Smooth muscle cell (in vitro differentiated cells): Measurements from ENCODE around the gene VAV2. TPM values are rescaled to one million over a fixed set of nuclear protein-coding genes. Genes with fewer than 3 reads are reported as not detected.

Experiments used
- DNase-seq: peaks from one replicate; lab custom pipeline; 2025; ENCODE audit not compliant: unreplicated experiment; lab: John Stamatoyannopoulos, UW
- H2AFZ ChIP-seq: fragments of 200-600 bp; sonication (generic); 2 replicates; pipeline ENCODE4 v1.6.0; 2016; ENCODE audit warnings: antibody characterized with exemption, low read depth, mild to moderate bottlenecking
- H3F3A ChIP-seq: fragments of 200-600 bp; sonication (generic); 2 replicates; pipeline ENCODE4 v1.6.0; 2017; ENCODE audit warnings: antibody characterized with exemption, low read depth
- H3K27ac ChIP-seq: fragments of 200-600 bp; sonication (generic); 2 replicates; pipeline ENCODE4 v1.5.1; 2016; ENCODE audit warnings: low read depth, mild to moderate bottlenecking
- H3K27me3 ChIP-seq: fragments of 200-600 bp; sonication (generic); 2 replicates; pipeline ENCODE4 v1.6.1; 2016; ENCODE audit warnings: low read depth, mild to moderate bottlenecking
- H3K36me3 ChIP-seq: fragments of 200-600 bp; sonication (generic); 2 replicates; pipeline ENCODE4 v1.5.1; 2016; ENCODE audit warnings: low read depth
- H3K4me1 ChIP-seq: fragments of 200-600 bp; sonication (generic); 2 replicates; pipeline ENCODE4 v1.5.1; 2016; ENCODE audit warnings: low read depth
- H3K4me2 ChIP-seq: fragments of 200-600 bp; sonication (generic); 2 replicates; pipeline ENCODE4 v1.6.0; 2016; ENCODE audit warnings: mild to moderate bottlenecking
- H3K4me3 ChIP-seq: fragments of 200-600 bp; sonication (generic); 2 replicates; pipeline ENCODE4 v1.5.1; 2016; ENCODE audit warnings: mild to moderate bottlenecking
- H3K79me2 ChIP-seq: fragments of 200-600 bp; sonication (generic); 2 replicates; pipeline ENCODE4 v1.6.0; 2016; ENCODE audit warnings: low read depth, mild to moderate bottlenecking
- H3K9ac ChIP-seq: fragments of 200-600 bp; sonication (generic); 2 replicates; pipeline ENCODE4 v1.6.0; 2016; ENCODE audit warnings: low read depth
- H3K9me3 ChIP-seq: fragments of 200-600 bp; sonication (generic); replicated peaks from 2 replicates; pipeline ENCODE4 v1.5.1; 2016; ENCODE audit warnings: low read depth
- H4K20me1 ChIP-seq: fragments of 200-600 bp; sonication (generic); 2 replicates; pipeline ENCODE4 v1.6.0; 2016; ENCODE audit warnings: low read depth
- WGBS: methylation state at CpG from one replicate; pipeline ENCODE4 v1.1.7; 2016; ENCODE audit warnings: low lambda C conversion rate; 5-methylcytosine and 5-hydroxymethylcytosine counted together
- polyA plus RNA-seq: library from polyadenylated mRNA; unstranded; fragments of >200 nt; fragmentation: Nextera tagmentation; extraction: Ambion mirVana; gene quantifications from 2 replicates; pipeline ENCODE4 v1.2.1, GENCODE V29; 2016
- total RNA-seq: library from RNA; depleted of rRNA; stranded (reverse); fragments of >200 nt; gene quantifications from 2 replicates; pipeline ENCODE4 v1.2.3, GENCODE V29; 2014
- TF ChIP-seq, protein P1 (sequence below): fragments of 200-600 bp; sonication (generic); IDR thresholded peaks from 2 replicates; pipeline ENCODE4 v1.5.1; 2017; ENCODE audit warnings: borderline replicate concordance, mild to moderate bottlenecking, antibody characterized with exemption; ENCODE audit not compliant: insufficient read depth, poor library complexity, severe bottlenecking

Gene VAV2
- total and polyA plus RNA-seq, 2 experiments from 2014 or later = 26.2 to 35.3 TPM

DNA sequence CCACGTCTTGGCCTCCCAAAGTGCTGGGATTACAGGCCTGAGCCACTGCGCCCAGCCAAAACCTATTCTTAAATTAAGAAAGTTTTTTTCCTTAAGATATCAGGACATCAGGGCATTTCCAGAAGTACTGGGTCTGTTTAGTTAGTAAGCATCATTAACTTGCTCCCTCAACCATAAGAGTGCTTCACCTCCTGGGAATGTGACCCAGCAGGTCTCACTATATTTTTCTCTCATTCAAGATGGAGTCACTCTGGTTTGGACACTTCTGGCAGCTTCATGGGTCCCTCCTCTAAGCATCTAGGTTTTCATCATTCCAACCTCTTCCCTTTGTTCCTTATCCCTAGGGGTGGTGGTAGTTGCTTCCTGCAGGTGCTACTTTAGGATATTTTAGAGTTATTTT, 22.8 kb upstream of the VAV2 start:
- H3K36me3 ChIP-seq = no peaks in the 10 kb centered on the region
- no peaks in the 10 kb centered on the region for H3K4me1 ChIP-seq
- TF ChIP-seq, protein P1, sequence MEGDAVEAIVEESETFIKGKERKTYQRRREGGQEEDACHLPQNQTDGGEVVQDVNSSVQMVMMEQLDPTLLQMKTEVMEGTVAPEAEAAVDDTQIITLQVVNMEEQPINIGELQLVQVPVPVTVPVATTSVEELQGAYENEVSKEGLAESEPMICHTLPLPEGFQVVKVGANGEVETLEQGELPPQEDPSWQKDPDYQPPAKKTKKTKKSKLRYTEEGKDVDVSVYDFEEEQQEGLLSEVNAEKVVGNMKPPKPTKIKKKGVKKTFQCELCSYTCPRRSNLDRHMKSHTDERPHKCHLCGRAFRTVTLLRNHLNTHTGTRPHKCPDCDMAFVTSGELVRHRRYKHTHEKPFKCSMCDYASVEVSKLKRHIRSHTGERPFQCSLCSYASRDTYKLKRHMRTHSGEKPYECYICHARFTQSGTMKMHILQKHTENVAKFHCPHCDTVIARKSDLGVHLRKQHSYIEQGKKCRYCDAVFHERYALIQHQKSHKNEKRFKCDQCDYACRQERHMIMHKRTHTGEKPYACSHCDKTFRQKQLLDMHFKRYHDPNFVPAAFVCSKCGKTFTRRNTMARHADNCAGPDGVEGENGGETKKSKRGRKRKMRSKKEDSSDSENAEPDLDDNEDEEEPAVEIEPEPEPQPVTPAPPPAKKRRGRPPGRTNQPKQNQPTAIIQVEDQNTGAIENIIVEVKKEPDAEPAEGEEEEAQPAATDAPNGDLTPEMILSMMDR = no peak
- no peak overlapping the region for H3K4me3 ChIP-seq
- H3K9ac ChIP-seq = no peak overlapping the region
- no peaks in the 10 kb centered on the region for H3K27me3 ChIP-seq
- DNase-seq = no peak
- no peaks in the 10 kb centered on the region for H3K9me3 ChIP-seq
- H3K4me2 ChIP-seq = no peak overlapping the region
- H3K79me2 ChIP-seq = no peaks in the 10 kb centered on the region
- no peaks in the 10 kb centered on the region for H3F3A ChIP-seq
- no peaks in the 10 kb centered on the region for H4K20me1 ChIP-seq
- no peak overlapping the region for H3K27ac ChIP-seq
- H2AFZ ChIP-seq = no peak overlapping the region
- 86% methylated on average over 2 of the region's 2 CpGs for WGBS

DNA sequence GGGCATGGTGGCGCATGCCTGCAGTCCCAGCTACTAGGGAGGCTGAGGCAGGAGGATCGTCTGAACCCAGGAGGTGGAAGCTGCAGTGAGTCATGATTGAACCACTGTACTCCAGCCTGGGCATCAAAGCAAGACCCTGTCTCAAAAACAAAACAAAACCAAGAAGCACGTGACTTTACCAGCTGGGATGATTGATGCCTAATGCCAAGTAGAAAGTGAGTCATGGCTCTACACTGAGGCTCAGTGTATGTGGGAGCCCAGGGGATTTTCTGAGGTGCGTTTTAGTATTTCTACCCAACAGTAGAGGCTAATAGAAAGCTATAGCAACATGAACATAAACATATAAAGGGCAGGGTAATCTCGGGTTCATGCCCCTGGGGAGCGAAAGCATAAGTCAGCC, 19.3 kb upstream of the VAV2 start:
- Histone ChIP-seq H3F3A (no peaks in the 10 kb centered on the region), H3K4me2 (no peak overlapping the region), H3K79me2 (no peaks in the 10 kb centered on the region), H4K20me1 (no peaks in the 10 kb centered on the region), H3K4me1 (no peaks in the 10 kb centered on the region), H3K9me3 (no peaks in the 10 kb centered on the region), H3K27ac (no peak overlapping the region), H2AFZ (no peak overlapping the region), H3K27me3 (no peaks in the 10 kb centered on the region), H3K36me3 (no peaks in the 10 kb centered on the region), H3K9ac (no peak overlapping the region), H3K4me3 (no peak overlapping the region)
- no peak for DNase-seq
- WGBS = 92% methylated on average over 6 of the region's 6 CpGs
- TF ChIP-seq, protein P1 = no peak

DNA sequence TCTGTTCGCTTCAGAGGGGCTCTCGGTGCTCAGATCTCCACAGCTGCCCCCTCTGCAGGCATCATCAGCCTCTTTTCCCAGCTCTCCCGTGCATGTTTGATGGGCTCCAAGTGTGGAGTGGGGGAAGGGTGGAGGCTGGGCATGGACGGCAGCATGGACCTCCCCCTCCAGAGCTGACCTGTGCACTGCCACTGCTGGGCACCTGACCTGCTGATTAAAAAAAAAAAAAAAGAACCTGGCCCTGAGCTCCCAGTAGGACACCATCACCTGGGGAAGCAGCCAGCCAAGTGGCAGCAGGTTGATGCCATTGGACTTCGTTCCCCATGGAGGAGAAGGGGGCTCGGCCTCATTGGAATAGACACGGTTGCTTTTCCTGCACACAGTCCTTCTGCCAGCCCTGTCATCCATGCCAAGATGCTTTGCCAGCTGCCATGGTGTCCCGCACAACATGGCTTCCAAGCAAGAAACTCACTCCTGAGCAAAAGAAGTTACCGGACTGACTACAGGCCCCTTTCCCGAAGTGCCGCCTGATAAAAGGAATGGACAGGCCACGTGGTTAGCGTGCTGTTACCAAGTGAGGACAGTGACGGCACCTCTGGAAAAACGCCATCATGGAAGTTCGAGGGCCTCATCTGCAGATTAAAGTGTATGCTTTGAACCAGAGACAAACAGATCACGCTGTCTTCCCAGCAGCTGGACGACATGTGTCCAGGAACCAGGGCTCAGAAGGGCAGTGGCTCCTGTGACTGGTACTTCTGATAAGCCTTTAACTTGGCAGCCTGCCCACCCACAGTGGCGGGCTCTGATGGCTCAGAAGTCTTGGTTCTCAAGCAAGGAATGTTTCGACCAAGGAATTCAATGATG, 18.4 kb upstream of the VAV2 start:
- Histone ChIP-seq H4K20me1 (no peaks in the 10 kb centered on the region), H3K27me3 (no peaks in the 10 kb centered on the region), H2AFZ (no peak overlapping the region), H3K79me2 (no peaks in the 10 kb centered on the region), H3K4me3 (no peak overlapping the region), H3K9me3 (no peaks in the 10 kb centered on the region), H3F3A (no peaks in the 10 kb centered on the region), H3K9ac (no peak overlapping the region), H3K36me3 (no peaks in the 10 kb centered on the region), H3K27ac (no peak overlapping the region), H3K4me1 (no peaks in the 10 kb centered on the region), H3K4me2 (no peak overlapping the region)
- WGBS = 83% methylated on average over 20 of the region's 20 CpGs
- no peak for DNase-seq
- TF ChIP-seq, protein P1 = no peak

DNA sequence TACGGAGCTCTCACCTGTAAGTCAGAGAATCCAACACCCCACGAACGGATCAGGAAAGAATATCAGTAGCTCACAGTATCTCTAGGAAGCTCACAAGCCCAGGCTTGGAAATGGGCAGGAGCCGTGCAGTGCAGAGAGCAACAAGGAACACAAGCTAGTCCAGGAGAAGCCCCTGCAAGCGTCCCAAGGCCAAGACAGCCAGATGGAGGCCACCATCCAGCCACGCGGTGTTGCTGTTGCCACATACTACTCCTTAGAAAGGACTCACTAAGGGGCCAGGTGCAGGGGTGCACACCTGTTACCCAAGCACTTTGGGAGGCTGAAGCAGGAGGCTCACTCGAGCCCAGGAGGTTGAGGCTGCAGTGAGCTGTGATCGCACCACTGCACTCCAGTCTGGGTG, 15.4 kb upstream of the VAV2 start:
- no peaks in the 10 kb centered on the region for H3K79me2 ChIP-seq

More for the DNA sequence above, 15.4 kb upstream of the VAV2 start:
- no peak overlapping the region for H3K4me2 ChIP-seq
- H3K27me3 ChIP-seq = no peaks in the 10 kb centered on the region
- H2AFZ ChIP-seq = no peak overlapping the region
- H3K4me1 ChIP-seq = no peaks in the 10 kb centered on the region
- no peaks in the 10 kb centered on the region for H3F3A ChIP-seq
- DNase-seq = no peak
- H3K36me3 ChIP-seq = no peaks in the 10 kb centered on the region
- H3K27ac ChIP-seq = no peak overlapping the region
- H3K9me3 ChIP-seq = no peaks in the 10 kb centered on the region
- H3K4me3 ChIP-seq = no peak overlapping the region
- 94% methylated on average over 9 of the region's 9 CpGs for WGBS
- TF ChIP-seq, protein P1 = no peak
- no peaks in the 10 kb centered on the region for H4K20me1 ChIP-seq
- H3K9ac ChIP-seq = no peak overlapping the region
